HL-60 (cell line): Measurements from ENCODE around the gene ZNRF1.

ENCODE experiments used
- DNase-seq, 2 experiments: peaks; one replicate each; pipeline ENCODE4 v3.0.0-alpha.2; 2010 to 2020; ENCODE audit warnings: low read depth in 1 of 2, low spot score in 1 of 2
- H3K27ac ChIP-seq: fragments of 250-450 bp; sonication (Bioruptor Pico); replicated peaks from 2 replicates; pipeline ENCODE4 v1.5.1; 2020; ENCODE audit warnings: mild to moderate bottlenecking, moderate library complexity
- H3K27me3 ChIP-seq: fragments of 250-450 bp; sonication (Bioruptor Pico); 2 replicates; pipeline ENCODE4 v1.5.1; 2021; ENCODE audit warnings: mild to moderate bottlenecking, moderate library complexity; ENCODE audit not compliant: insufficient read depth, poor library complexity, severe bottlenecking
- H3K4me3 ChIP-seq: replicated peaks from 2 replicates; pipeline ENCODE4 v1.5.1; 2011; ENCODE audit warnings: mild to moderate bottlenecking, control low read depth, low read length; ENCODE audit not compliant: insufficient read depth
- GABPA ChIP-seq: IDR thresholded peaks from 2 replicates; pipeline ENCODE4 v1.6.1; 2012; ENCODE audit warnings: low read depth
- POLR2AphosphoS5 ChIP-seq: IDR thresholded peaks from 2 replicates; pipeline ENCODE4 v1.6.1; 2012; ENCODE audit warnings: low read depth
- SPI1 ChIP-seq: IDR thresholded peaks from 2 replicates; pipeline ENCODE4 v1.6.1; 2012; ENCODE audit warnings: low read depth, mild to moderate bottlenecking, borderline replicate concordance
- TF ChIP-seq, protein P1 (sequence below): IDR thresholded peaks from one replicate; pipeline ENCODE4 v1.5.1; 2011; ENCODE audit warnings: low read length, control low read depth, inconsistent platforms; ENCODE audit not compliant: insufficient read depth
- TF ChIP-seq, protein P2 (sequence below): IDR thresholded peaks from 2 replicates; pipeline ENCODE4 v1.6.1; 2012; ENCODE audit warnings: low read depth; ENCODE audit not compliant: insufficient replicate concordance

Gene ZNRF1

DNA sequence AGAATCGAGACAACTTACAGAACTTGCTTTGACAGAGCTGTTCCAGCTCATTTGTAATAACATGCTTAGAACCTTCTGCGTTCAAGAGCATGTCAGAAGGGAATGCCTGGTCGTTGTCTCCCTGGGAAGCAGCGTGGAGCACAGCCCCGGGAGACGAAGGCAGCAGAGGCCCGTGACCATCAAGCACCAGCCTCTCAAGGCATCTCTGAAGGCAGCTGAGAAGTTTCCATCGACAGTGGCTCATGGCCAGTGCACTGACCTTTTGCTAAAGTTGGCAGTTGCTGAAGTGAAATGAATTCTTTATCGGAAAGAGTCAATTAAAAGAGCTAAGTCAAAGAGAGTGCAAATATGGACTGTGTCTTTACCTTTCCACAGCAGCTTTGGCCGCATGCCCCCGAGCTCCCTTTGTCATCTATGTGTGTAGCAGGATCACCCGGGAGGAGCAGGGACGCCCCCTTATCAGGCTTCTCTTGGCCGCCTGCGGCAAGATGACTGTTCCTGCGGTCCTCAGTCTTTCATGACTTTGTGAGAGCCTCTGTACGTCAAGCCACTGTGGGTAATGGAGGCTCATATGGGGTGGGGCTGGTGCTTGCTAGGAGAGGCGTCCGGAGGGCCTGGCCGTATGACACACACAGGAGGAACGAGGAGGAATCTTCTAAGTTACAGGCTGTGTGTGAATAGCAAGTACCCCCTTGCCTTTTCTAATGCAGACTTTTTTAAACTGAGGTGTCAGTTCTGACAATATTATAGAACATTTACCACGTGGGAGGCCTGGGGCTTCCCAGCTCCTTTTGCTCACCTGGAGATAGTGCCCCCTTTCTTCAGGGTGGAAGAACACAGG, 63.5 kb downstream of the ZNRF1 start:
- no peak for DNase-seq
- TF ChIP-seq, protein P1, sequence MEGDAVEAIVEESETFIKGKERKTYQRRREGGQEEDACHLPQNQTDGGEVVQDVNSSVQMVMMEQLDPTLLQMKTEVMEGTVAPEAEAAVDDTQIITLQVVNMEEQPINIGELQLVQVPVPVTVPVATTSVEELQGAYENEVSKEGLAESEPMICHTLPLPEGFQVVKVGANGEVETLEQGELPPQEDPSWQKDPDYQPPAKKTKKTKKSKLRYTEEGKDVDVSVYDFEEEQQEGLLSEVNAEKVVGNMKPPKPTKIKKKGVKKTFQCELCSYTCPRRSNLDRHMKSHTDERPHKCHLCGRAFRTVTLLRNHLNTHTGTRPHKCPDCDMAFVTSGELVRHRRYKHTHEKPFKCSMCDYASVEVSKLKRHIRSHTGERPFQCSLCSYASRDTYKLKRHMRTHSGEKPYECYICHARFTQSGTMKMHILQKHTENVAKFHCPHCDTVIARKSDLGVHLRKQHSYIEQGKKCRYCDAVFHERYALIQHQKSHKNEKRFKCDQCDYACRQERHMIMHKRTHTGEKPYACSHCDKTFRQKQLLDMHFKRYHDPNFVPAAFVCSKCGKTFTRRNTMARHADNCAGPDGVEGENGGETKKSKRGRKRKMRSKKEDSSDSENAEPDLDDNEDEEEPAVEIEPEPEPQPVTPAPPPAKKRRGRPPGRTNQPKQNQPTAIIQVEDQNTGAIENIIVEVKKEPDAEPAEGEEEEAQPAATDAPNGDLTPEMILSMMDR, result no peak
- TF ChIP-seq, protein P2, sequence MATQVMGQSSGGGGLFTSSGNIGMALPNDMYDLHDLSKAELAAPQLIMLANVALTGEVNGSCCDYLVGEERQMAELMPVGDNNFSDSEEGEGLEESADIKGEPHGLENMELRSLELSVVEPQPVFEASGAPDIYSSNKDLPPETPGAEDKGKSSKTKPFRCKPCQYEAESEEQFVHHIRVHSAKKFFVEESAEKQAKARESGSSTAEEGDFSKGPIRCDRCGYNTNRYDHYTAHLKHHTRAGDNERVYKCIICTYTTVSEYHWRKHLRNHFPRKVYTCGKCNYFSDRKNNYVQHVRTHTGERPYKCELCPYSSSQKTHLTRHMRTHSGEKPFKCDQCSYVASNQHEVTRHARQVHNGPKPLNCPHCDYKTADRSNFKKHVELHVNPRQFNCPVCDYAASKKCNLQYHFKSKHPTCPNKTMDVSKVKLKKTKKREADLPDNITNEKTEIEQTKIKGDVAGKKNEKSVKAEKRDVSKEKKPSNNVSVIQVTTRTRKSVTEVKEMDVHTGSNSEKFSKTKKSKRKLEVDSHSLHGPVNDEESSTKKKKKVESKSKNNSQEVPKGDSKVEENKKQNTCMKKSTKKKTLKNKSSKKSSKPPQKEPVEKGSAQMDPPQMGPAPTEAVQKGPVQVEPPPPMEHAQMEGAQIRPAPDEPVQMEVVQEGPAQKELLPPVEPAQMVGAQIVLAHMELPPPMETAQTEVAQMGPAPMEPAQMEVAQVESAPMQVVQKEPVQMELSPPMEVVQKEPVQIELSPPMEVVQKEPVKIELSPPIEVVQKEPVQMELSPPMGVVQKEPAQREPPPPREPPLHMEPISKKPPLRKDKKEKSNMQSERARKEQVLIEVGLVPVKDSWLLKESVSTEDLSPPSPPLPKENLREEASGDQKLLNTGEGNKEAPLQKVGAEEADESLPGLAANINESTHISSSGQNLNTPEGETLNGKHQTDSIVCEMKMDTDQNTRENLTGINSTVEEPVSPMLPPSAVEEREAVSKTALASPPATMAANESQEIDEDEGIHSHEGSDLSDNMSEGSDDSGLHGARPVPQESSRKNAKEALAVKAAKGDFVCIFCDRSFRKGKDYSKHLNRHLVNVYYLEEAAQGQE, result no peak
- H3K27me3 ChIP-seq, result no peaks in the 10 kb centered on the region
- H3K27ac ChIP-seq, result peak overlapping the region; percentile 96
- no peak overlapping the region for H3K4me3 ChIP-seq

DNA sequence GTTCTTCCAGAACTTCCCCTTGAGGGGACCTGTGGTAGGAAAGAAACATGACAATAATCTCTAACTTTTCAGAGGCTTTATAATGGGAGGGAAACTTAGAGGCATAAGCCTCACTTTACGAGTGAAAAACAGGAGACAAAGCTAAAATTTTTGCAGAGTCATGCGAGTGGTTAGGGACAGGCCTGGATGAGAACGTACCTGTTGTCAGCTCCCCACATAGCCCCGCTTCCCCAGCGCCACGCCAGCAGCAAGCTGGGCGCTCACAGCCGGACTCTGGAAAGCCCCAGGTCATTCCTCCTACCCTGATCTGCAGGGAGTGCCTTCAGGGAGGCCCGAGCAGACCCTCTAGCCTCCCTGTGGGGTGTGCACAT, 64.1 kb downstream of the ZNRF1 start:
- Histone ChIP-seq H3K27me3 (no peaks in the 10 kb centered on the region), H3K4me3 (no peak overlapping the region), H3K27ac (peak overlapping the region; percentile 96)
- no peak for TF ChIP-seq SPI1
- DNase-seq, result no peak

DNA sequence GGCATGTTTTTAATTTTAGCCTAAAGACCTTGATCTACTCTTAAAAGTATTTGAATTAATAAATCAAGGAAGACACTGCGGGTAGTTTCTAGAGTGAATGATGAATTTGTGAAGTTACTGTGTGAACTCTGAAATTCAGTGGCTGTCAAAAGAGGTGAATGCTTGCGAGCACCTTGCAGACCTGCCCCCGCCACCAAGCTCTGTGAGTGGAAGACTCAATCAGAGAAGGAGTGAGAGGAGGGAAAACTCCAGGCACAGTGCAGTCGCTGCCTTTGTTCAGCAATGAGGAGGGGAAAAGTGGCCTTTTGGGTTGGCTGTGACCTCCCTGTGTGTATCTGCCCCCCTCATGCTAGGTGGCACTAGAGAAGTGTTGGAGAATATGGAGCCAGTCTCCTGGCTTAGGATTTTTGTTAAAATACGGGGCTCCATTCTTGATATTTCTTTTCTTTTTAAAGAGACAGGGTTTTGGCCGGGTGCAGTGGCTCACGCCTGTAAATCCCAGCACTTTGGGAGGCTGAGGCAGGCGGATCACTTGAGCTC, 64.8 kb downstream of the ZNRF1 start:
- DNase-seq, result no peak
- Histone ChIP-seq H3K27me3 (no peaks in the 10 kb centered on the region), H3K27ac (peak overlapping the region; percentile 96), H3K4me3 (no peak overlapping the region)
- TF ChIP-seq POLR2AphosphoS5, result no peak
- TF ChIP-seq, protein P2, result no peak
- TF ChIP-seq SPI1, result no peak
- TF ChIP-seq GABPA, result no peak
- TF ChIP-seq, protein P1, result no peak

DNA sequence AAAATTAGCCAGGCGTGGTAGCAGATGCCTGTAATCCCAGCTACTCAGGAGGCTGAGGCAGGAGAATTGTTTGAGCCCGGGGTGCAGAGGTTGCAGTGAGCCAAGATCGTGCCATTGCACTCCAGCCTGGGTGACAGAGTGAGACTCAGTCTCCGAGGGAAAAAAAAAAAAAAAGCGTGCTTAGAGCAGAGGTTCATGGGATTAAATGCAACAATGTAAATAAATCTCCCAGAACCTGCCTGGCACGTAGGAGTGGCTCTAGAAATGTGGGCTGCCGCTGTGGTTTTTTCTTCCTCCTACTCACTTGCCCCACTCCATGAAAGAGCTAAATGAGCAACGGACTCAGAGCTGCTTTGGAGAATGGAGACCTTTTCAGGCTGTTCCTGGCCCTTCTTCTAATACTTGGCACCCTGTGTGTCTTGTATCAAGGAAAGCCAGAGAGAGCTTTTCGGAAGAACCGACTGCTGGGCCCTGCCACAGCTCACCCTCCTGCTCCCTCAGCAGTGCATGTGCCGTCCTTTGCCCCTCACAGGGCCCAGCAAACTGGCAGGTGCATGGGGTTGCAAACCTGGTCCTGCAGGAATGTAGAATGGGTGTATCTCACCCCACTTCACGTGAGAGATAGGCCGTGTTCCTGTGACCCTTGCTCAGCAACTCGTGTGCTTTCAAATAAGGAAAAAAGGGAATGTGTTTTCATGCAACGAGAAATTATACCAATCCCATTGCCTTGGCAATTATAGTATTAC, 65.8 kb downstream of the ZNRF1 start:
- TF ChIP-seq SPI1 (no peak), POLR2AphosphoS5 (peak; percentile 92)
- Histone ChIP-seq H3K27me3 (no peaks in the 10 kb centered on the region), H3K4me3 (no peak overlapping the region), H3K27ac (peak overlapping the region; percentile 96)
- peak; percentile 78 to 91 for DNase-seq
